HG03175 (cell line): ENCODE results near the gene ITPK1.
A peak's percentile ranks its signal among the peaks of the same experiment; 100 is the strongest.

Source experiments
- ATAC-seq: cut with Tn5 transposase; IDR thresholded peaks from one replicate; pipeline ENCODE4 v1.9.1; 2021; ENCODE audit warnings: mild to moderate bottlenecking, moderate library complexity; ENCODE audit not compliant: unreplicated experiment

ITPK1 gene

GRCh38 chr14:93014058-93015023, 101.4 kb downstream of the ITPK1 start:
- ATAC-seq = no peak

- ATAC-seq = no peak
Observed at GRCh38 chr14:93012951-93013719, 102.6 kb downstream of the ITPK1 start.

- ATAC-seq = no peak
Observed at GRCh38 chr14:93012506-93012905, 103.2 kb downstream of the ITPK1 start.

GRCh38 chr14:93011650-93012325, 103.9 kb downstream of the ITPK1 start:
- ATAC-seq = no peak

- no peak for ATAC-seq
Observed at GRCh38 chr14:93011141-93011529, 104.6 kb downstream of the ITPK1 start.

GRCh38 chr14:93010522-93011140, 105.1 kb downstream of the ITPK1 start:
- no peak for ATAC-seq

- no peak for ATAC-seq
Observed at GRCh38 chr14:93010130-93010499, 105.6 kb downstream of the ITPK1 start.

- ATAC-seq = no peak
Observed at GRCh38 chr14:93009471-93010129, 106.1 kb downstream of the ITPK1 start.

- no peak for ATAC-seq
Observed at GRCh38 chr14:93008381-93008780, 107.3 kb downstream of the ITPK1 start.

- ATAC-seq = peak; percentile 60
Observed at GRCh38 chr14:93007225-93007997, 108.3 kb downstream of the ITPK1 start.

- ATAC-seq = no peak
Observed at GRCh38 chr14:93006567-93007051, 109.1 kb downstream of the ITPK1 start.

- no peak for ATAC-seq
Observed at GRCh38 chr14:93005838-93006237, 109.9 kb downstream of the ITPK1 start.

GRCh38 chr14:93005135-93005813, 110.5 kb downstream of the ITPK1 start:
- no peak for ATAC-seq

GRCh38 chr14:93004699-93005082, 111.0 kb downstream of the ITPK1 start:
- no peak for ATAC-seq

- ATAC-seq = no peak
Observed at GRCh38 chr14:93003945-93004698, 111.6 kb downstream of the ITPK1 start.

- no peak for ATAC-seq
Observed at GRCh38 chr14:93002851-93003298, 112.8 kb downstream of the ITPK1 start.

GRCh38 chr14:93002049-93002448, 113.7 kb downstream of the ITPK1 start:
- ATAC-seq = no peak

- no peak for ATAC-seq
Observed at GRCh38 chr14:92998946-92999345, 116.8 kb downstream of the ITPK1 start.
